Measurements from ENCODE around the gene PPM1E.

- TF ChIP-seq POLR2AphosphoS5 (IDR thresholded peaks at IDR 0.05; ENCODE audit: borderline replicate concordance, low read depth, low read length) (no peak), EZH2 (IDR thresholded peaks at IDR 0.05) (no peak)
Observed at GRCh38 chr17:58789160-58789559, 33.5 kb downstream of the PPM1E start.
